H9 (cell line): ENCODE results near the gene NARS2. TPM values are rescaled to one million over a fixed set of nuclear protein-coding genes. Genes with fewer than 3 reads are reported as not detected.

ENCODE experiments used
- DNase-seq: peaks from one replicate; pipeline ENCODE4 v3.0.0-alpha.2; 2017
- H2AFZ ChIP-seq: one replicate; pipeline ENCODE4 v1.6.1; 2013; ENCODE audit warnings: mild to moderate bottlenecking, low read length, control low read depth, moderate library complexity
- H2AK5ac ChIP-seq: 2 replicates; pipeline ENCODE4 v1.6.1; 2013; ENCODE audit warnings: low read length, control low read depth, mixed read lengths; ENCODE audit not compliant: insufficient read length
- H2BK120ac ChIP-seq: one replicate; pipeline ENCODE4 v1.6.1; 2013; ENCODE audit warnings: low read depth, mild to moderate bottlenecking, low read length, control low read depth, inconsistent platforms; ENCODE audit not compliant: poor library complexity, severe bottlenecking
- H2BK12ac ChIP-seq: 2 replicates; pipeline ENCODE4 v1.6.1; 2013; ENCODE audit warnings: low read length, control low read depth, mixed read lengths, low read depth; ENCODE audit not compliant: insufficient read length
- H2BK15ac ChIP-seq: 2 replicates; pipeline ENCODE4 v1.6.1; 2013; ENCODE audit warnings: low read depth, low read length, control low read depth
- H2BK20ac ChIP-seq: one replicate; pipeline ENCODE4 v1.6.1; 2013; ENCODE audit warnings: low read depth, mild to moderate bottlenecking, low read length, control low read depth, inconsistent platforms; ENCODE audit not compliant: poor library complexity, severe bottlenecking
- H2BK5ac ChIP-seq: 2 replicates; pipeline ENCODE4 v1.6.1; 2013; ENCODE audit warnings: low read length, control low read depth, mixed read lengths; ENCODE audit not compliant: insufficient read length
- H3K14ac ChIP-seq: 2 replicates; pipeline ENCODE4 v1.6.1; 2013; ENCODE audit warnings: low read length, control low read depth; ENCODE audit not compliant: insufficient read depth
- H3K18ac ChIP-seq: 2 replicates; pipeline ENCODE4 v1.6.1; 2013; ENCODE audit warnings: low read depth, mild to moderate bottlenecking, mixed read lengths, low read length, control low read depth; ENCODE audit not compliant: insufficient read length
- H3K23ac ChIP-seq: 2 replicates; pipeline ENCODE4 v1.6.1; 2013; ENCODE audit warnings: low read length, control low read depth, mixed read lengths, low read depth; ENCODE audit not compliant: insufficient read length
- H3K23me2 ChIP-seq: 2 replicates; pipeline ENCODE4 v1.6.1; 2013; ENCODE audit warnings: low read depth, mild to moderate bottlenecking, mixed read lengths, low read length, control low read depth; ENCODE audit not compliant: insufficient read length, poor library complexity, severe bottlenecking
- H3K27ac ChIP-seq: 2 replicates; pipeline ENCODE4 v1.5.1; 2013; ENCODE audit warnings: low read length, control low read depth, mixed read lengths, low read depth; ENCODE audit not compliant: insufficient read length
- H3K27me3 ChIP-seq: 2 replicates; pipeline ENCODE4 v1.6.1; 2013; ENCODE audit warnings: low read length, control low read depth, inconsistent platforms; ENCODE audit not compliant: insufficient read depth
- H3K4ac ChIP-seq: 2 replicates; pipeline ENCODE4 v1.6.1; 2013; ENCODE audit warnings: low read depth, mild to moderate bottlenecking, control low read depth, inconsistent platforms, low read length, moderate library complexity
- H3K4me1 ChIP-seq: 2 replicates; pipeline ENCODE4 v1.6.1; 2013; ENCODE audit warnings: low read length, control low read depth, inconsistent platforms; ENCODE audit not compliant: insufficient read depth
- H3K4me2 ChIP-seq: 2 replicates; pipeline ENCODE4 v1.6.1; 2013; ENCODE audit warnings: low read length, control low read depth, mixed read lengths; ENCODE audit not compliant: insufficient read length, insufficient read depth
- H3K56ac ChIP-seq: 2 replicates; pipeline ENCODE4 v1.6.1; 2013; ENCODE audit warnings: low read depth, mild to moderate bottlenecking, mixed read lengths, low read length, control low read depth; ENCODE audit not compliant: insufficient read length
- H3K79me1 ChIP-seq: 2 replicates; pipeline ENCODE4 v1.6.1; 2013; ENCODE audit warnings: low read depth, mild to moderate bottlenecking, moderate library complexity, low read length, control low read depth, inconsistent platforms; ENCODE audit not compliant: insufficient read depth, poor library complexity, severe bottlenecking
- H3K79me2 ChIP-seq: 2 replicates; pipeline ENCODE4 v1.6.1; 2013; ENCODE audit warnings: low read length, control low read depth, inconsistent platforms; ENCODE audit not compliant: insufficient read depth
- H3K9ac ChIP-seq: 2 replicates; pipeline ENCODE4 v1.6.1; 2013; ENCODE audit warnings: low read length, control low read depth, mixed read lengths; ENCODE audit not compliant: insufficient read length; ENCODE audit errors: extremely low read depth
- H3K9me3 ChIP-seq: one replicate; pipeline ENCODE4 v1.6.1; 2013; ENCODE audit warnings: low read depth, low read length, inconsistent platforms; ENCODE audit not compliant: control insufficient read depth
- H3T11ph ChIP-seq: one replicate; pipeline ENCODE4 v1.6.1; 2013; ENCODE audit warnings: mild to moderate bottlenecking, low read length, control low read depth, inconsistent platforms
- H4K20me1 ChIP-seq: one replicate; pipeline ENCODE4 v1.6.1; 2013; ENCODE audit not compliant: control insufficient read depth, insufficient read length, insufficient read depth
- H4K5ac ChIP-seq: 2 replicates; pipeline ENCODE4 v1.6.1; 2013; ENCODE audit warnings: low read depth, mild to moderate bottlenecking, mixed read lengths, low read length, control low read depth; ENCODE audit not compliant: insufficient read length
- H4K8ac ChIP-seq: replicated peaks from 2 replicates; pipeline ENCODE4 v1.6.1; 2013; ENCODE audit warnings: low read length, control low read depth, mixed read lengths, low read depth; ENCODE audit not compliant: insufficient read length
- H4K91ac ChIP-seq: 2 replicates; pipeline ENCODE4 v1.6.1; 2013; ENCODE audit warnings: low read depth, mild to moderate bottlenecking, moderate library complexity, mixed read lengths, low read length, control low read depth; ENCODE audit not compliant: insufficient read length
- H3K27ac Mint-ChIP-seq, 3 experiments: 2 replicates in 2 of 3; 3 replicates in 1 of 3; pipeline ENCODE4 v1.8.0; 2020 to 2021; ENCODE audit warnings: mixed read lengths in 3 of 3, mild to moderate bottlenecking in 1 of 3, moderate library complexity in 1 of 3
- H3K27me3 Mint-ChIP-seq: 2 replicates; pipeline ENCODE4 v1.8.0; 2021; ENCODE audit warnings: low read depth, mild to moderate bottlenecking, moderate library complexity, mixed read lengths
- H3K36me3 Mint-ChIP-seq, 3 experiments: 2 replicates in 2 of 3; 3 replicates in 1 of 3; pipeline ENCODE4 v1.8.0; 2020 to 2021; ENCODE audit warnings: low read depth in 3 of 3, mixed read lengths in 3 of 3; ENCODE audit not compliant: insufficient read depth in 1 of 3
- H3K4me1 Mint-ChIP-seq, 2 experiments: 2 replicates each; pipeline ENCODE4 v1.8.0; 2020; ENCODE audit warnings: mixed read lengths in 2 of 2
- H3K4me3 Mint-ChIP-seq, 2 experiments: 2 replicates in 1 of 2; 3 replicates in 1 of 2; pipeline ENCODE4 v1.8.0; 2020 to 2021; ENCODE audit warnings: mild to moderate bottlenecking in 2 of 2, mixed read lengths in 2 of 2, moderate library complexity in 1 of 2
- H3K9me3 Mint-ChIP-seq, 2 experiments: 2 replicates in 1 of 2; 3 replicates in 1 of 2; pipeline ENCODE4 v1.8.0; 2020; ENCODE audit warnings: mild to moderate bottlenecking in 2 of 2, mixed read lengths in 2 of 2, moderate library complexity in 1 of 2
- WGBS: extraction: QIAGEN DNeasy Blood & Tissue Kit; methylation state at CpG from one replicate; pipeline ENCODE4 v1.1.7; 2013; ENCODE audit warnings: missing lambda C conversion rate, low lambda C conversion rate, mixed read lengths; ENCODE audit not compliant: insufficient read length; ENCODE audit errors: extremely low coverage; 5-methylcytosine and 5-hydroxymethylcytosine counted together
- total RNA-seq: library from RNA; stranded (reverse); gene quantifications from 2 replicates; pipeline ENCODE4 v1.2.1, GENCODE V29; 2021
- TF ChIP-seq, protein P1 (sequence below): fragments of 200-600 bp; sonication (generic); conservative IDR thresholded peaks from 3 replicates; pipeline ENCODE4 v1.8.0; 2021; ENCODE audit warnings: antibody characterized with exemption, mild to moderate bottlenecking

NARS2 gene
- total RNA-seq, 1 experiment from 2014 or later = 29.7 TPM

DNA sequence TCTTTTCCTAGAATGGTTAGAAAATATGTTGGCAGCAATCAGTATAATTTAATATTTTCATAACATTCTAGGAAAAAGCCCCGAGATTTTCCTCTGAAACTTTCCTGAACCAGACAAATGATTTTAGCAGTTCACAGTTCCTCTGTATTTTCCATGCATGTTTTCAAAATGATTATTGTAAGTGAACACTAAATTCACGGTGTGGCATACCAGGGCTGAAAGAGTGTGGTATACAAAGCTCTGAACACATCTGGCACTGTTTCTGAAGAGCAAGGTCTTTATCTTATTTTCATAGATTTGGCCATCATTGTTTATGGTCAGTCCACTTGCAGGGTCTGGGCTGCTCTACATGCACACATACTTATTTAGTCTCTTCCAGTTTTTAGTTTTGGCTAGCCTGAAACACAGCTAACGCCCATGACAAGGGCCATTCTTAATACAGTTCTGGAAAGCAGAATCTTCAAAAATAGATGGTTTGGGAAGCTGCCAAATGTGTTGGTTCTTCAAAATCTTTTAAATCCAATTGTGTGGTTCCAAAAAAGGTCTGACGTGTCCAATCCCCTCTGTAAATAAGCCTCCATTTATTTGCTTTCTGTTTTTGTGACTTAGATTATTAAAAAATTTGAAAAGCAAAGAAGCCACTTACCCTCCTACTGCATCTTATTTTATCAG lies 149.1 kb downstream of the NARS2 start:
- no peak overlapping the region for H3K56ac ChIP-seq
- no peak overlapping the region for H3K27ac ChIP-seq
- no peak overlapping the region for H2BK15ac ChIP-seq
- H3K14ac ChIP-seq = no peak overlapping the region
- no peak overlapping the region for H3T11ph ChIP-seq
- no peak overlapping the region for H3K4me2 ChIP-seq
- H2BK20ac ChIP-seq = no peak overlapping the region
- H2BK120ac ChIP-seq = no peak overlapping the region
- H3K79me1 ChIP-seq = no peaks in the 10 kb centered on the region
- H3K27ac Mint-ChIP-seq = no peak overlapping the region; a peak in 1 of 7 replicates
- peaks cover 22 to 25% of the 10 kb centered on the region in 2 experiments for H3K4me1 Mint-ChIP-seq
- H2BK12ac ChIP-seq = no peak overlapping the region
- H3K4me1 ChIP-seq = peaks cover 8% of the 10 kb centered on the region; the same call in 1 of the 2 replicates
- H4K20me1 ChIP-seq = peaks cover 2% of the 10 kb centered on the region
- no peak overlapping the region for H3K4ac ChIP-seq
- TF ChIP-seq, protein P1, sequence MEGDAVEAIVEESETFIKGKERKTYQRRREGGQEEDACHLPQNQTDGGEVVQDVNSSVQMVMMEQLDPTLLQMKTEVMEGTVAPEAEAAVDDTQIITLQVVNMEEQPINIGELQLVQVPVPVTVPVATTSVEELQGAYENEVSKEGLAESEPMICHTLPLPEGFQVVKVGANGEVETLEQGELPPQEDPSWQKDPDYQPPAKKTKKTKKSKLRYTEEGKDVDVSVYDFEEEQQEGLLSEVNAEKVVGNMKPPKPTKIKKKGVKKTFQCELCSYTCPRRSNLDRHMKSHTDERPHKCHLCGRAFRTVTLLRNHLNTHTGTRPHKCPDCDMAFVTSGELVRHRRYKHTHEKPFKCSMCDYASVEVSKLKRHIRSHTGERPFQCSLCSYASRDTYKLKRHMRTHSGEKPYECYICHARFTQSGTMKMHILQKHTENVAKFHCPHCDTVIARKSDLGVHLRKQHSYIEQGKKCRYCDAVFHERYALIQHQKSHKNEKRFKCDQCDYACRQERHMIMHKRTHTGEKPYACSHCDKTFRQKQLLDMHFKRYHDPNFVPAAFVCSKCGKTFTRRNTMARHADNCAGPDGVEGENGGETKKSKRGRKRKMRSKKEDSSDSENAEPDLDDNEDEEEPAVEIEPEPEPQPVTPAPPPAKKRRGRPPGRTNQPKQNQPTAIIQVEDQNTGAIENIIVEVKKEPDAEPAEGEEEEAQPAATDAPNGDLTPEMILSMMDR = no peak
- H3K36me3 Mint-ChIP-seq = no peaks in the 10 kb centered on the region
- H4K5ac ChIP-seq = no peak overlapping the region
- no peaks in the 10 kb centered on the region for H3K9me3 ChIP-seq
- no peak overlapping the region for H2AK5ac ChIP-seq
- H4K8ac ChIP-seq = no peak overlapping the region
- DNase-seq = no peak
- no CpG with 5 or more reads among the region's 4 CpGs for WGBS
- no peak overlapping the region for H4K91ac ChIP-seq
- H3K23ac ChIP-seq = no peak overlapping the region
- H3K23me2 ChIP-seq = no peaks in the 10 kb centered on the region
- no peak overlapping the region for H3K4me3 Mint-ChIP-seq
- H2BK5ac ChIP-seq = no peak overlapping the region
- H3K18ac ChIP-seq = no peak overlapping the region
- H3K9ac ChIP-seq = no peak overlapping the region
- no peaks in the 10 kb centered on the region for H3K27me3 Mint-ChIP-seq
- no peak overlapping the region for H2AFZ ChIP-seq
- H3K9me3 Mint-ChIP-seq = no peaks in the 10 kb centered on the region
- H3K79me2 ChIP-seq = no peaks in the 10 kb centered on the region
- no peaks in the 10 kb centered on the region; the same call in 1 of the 2 replicates for H3K27me3 ChIP-seq
